Cardiac fibroblast (primary cell): ENCODE results near the gene SLC16A6.
"Not testable (repeated sequence)": the region's sequence is repeated elsewhere in the genome, so short reads cannot be mapped to it uniquely, and the experiment has no call there.

Source experiments
- DNase-seq, 2 donors: peaks; one replicate each; pipeline versions ENCODE4 v3.0.0 to v3.0.0-alpha.2; 2010; ENCODE audit warnings: low read depth in 2 of 2
- H3K4me3 ChIP-seq, 2 donors: replicated peaks in 1 of 2; 1 replicate in 1 of 2; 2 replicates in 1 of 2; pipeline ENCODE4 v1.5.1; 2011; ENCODE audit warnings: low read depth in 2 of 2, low read length in 2 of 2, mild to moderate bottlenecking in 2 of 2, moderate library complexity in 1 of 2
- TF ChIP-seq, protein P1 (sequence below): IDR thresholded peaks from one replicate; pipeline ENCODE4 v1.5.1; 2011; ENCODE audit warnings: low read depth, mild to moderate bottlenecking, low read length, inconsistent platforms

Gene SLC16A6

DNA sequence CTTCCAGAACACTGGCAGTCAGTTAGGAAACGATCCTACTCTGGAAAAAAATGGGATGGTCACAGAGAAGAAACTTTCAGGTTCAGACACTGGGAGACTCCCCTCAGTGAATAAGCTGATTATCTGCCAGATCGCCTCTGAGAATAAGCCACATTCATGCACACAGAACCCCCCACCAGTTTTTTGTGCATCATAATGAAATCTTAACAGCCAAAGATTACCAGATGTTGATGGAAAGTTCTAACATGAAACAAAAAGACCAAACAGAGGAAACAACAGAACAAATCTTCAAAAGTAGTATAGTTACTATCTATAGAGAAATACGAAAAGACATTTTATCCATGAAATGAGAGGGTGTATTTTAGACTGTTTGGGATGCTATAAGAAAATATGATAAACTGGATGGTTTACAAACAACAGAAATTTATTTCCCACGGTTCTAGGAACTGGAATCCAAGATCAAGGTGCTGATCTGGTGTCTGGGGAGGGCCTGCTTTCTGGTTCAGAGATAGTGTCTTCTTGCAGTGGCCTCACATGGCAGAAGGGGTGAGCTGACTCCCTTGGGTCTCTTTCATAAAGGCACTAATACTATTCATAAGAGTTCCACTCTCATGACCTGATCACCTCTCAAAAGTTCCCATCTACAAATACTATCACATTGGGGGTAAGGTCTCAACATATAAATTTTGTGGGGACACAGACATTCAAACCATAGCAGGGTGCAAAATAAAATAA lies 51.1 kb downstream of the SLC16A6 start:
- DNase-seq: no peak
- TF ChIP-seq, protein P1, sequence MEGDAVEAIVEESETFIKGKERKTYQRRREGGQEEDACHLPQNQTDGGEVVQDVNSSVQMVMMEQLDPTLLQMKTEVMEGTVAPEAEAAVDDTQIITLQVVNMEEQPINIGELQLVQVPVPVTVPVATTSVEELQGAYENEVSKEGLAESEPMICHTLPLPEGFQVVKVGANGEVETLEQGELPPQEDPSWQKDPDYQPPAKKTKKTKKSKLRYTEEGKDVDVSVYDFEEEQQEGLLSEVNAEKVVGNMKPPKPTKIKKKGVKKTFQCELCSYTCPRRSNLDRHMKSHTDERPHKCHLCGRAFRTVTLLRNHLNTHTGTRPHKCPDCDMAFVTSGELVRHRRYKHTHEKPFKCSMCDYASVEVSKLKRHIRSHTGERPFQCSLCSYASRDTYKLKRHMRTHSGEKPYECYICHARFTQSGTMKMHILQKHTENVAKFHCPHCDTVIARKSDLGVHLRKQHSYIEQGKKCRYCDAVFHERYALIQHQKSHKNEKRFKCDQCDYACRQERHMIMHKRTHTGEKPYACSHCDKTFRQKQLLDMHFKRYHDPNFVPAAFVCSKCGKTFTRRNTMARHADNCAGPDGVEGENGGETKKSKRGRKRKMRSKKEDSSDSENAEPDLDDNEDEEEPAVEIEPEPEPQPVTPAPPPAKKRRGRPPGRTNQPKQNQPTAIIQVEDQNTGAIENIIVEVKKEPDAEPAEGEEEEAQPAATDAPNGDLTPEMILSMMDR: no peak
- no peak overlapping the region for H3K4me3 ChIP-seq

DNA sequence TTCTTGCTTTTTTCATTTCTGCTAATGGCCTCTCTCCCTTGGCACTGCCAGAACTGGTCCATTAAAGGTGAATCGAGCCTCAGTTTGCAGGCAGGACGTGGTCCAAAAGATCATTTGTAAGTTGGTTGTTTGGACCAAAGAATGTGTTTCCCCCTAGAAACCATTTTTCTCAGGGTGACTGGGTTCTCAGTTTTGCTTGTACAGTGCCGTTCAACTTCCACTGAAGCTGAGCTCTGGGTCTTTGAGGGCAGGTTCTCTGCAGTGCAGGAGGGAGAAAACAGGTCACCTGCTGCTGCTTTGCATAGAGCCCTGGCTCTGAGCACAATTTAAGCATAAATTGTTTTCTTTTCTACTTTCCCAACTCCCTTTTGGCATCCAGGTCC lies 52.1 kb downstream of the SLC16A6 start:
- no peak for DNase-seq
- H3K4me3 ChIP-seq: no peak overlapping the region
- TF ChIP-seq, protein P1: no peak

DNA sequence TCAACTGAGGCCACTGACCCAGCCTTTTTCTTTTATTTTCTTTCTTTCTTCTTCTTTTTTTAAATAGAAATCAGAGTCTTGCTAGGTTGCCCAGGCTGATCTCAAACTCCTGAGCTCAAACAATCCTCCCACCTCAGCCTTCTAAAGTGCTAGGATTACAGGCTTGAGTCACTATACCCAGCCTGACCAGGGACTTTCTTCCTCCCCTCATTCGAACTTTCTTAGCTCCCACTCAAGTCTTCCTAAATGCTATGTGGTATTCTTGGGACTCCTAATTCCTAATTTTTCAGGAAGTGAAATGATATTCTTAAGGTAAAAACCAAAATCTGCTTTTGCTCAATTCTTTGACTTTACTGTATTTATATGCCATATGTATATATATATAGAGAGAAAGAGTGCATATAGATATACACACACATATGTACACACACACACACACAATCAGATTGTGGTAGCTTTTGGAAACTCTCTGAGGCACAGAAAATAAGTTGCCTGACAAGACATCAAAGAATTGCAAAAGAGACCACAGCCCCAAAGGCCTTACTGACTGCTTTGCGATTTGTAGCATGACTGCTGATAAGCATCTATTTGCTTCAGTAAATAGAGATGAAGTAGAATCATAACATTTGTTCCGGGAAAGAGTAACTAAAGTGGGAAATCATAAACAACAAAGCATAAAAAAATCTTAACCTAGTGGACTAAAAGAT lies 52.6 kb downstream of the SLC16A6 start:
- TF ChIP-seq, protein P1: no peak
- DNase-seq: no peak
- no peak overlapping the region for H3K4me3 ChIP-seq

DNA sequence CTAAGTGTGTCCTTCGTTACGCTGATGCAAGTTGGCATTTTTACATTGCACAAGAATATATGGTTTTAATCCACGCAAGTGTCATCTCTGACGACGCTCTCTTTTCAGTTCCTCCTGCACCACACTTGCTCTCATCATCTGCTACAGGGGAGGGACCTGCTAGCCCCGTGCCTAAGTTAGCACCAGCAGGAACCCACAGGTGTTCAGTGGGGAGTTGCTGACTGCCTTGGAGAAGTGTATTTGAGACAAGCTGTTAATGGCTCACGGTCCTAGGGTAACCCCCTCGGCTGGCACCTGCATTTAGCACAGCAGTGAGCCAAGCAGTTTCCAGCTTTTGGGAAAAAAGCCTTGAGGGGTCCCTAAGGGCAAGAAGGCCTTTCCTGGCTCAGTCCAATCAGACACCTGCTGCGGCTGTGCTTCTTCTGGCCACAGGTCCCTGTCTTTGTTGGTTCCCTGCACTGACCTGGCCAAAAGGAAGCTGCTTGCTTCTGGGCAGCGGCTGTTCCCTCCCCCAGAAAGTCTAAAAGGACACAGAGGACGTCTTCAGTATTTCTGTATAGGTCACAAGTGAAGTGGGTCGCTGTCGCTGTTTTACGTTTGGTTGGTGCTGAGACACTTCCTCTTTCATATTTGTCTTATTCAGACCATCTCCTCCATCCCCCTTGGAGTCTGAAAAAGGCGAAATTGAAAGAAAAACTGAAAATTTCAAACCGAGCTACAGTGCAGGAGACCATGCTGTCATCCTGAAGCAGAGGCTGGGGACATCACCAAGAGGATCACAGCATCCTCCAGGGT lies 53.4 kb downstream of the SLC16A6 start:
- not testable (repeated sequence) for H3K4me3 ChIP-seq, DNase-seq

DNA sequence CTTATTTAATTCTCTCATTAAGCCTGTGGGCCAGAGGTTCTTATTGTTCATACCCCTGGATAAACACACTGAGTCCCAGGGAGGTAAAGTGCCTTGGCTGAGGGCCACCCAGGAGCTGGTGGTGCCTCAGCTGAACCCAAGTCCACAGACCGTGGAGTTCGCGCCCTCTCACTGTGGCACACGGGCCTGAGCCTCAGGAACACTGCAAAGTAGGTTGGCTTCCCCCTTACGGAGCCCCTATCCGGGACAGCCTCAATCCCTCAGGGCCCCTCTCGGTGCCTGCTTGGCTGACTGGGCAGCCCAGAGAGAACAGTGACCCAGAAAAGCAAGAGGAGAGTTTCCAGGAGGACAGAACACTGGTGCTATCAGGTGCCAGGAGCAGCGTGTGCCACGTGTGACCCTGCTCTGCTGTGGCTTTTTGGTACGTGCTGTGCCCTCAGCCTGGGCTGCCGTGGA lies 55.6 kb downstream of the SLC16A6 start:
- DNase-seq, H3K4me3 ChIP-seq: not testable (repeated sequence)

DNA sequence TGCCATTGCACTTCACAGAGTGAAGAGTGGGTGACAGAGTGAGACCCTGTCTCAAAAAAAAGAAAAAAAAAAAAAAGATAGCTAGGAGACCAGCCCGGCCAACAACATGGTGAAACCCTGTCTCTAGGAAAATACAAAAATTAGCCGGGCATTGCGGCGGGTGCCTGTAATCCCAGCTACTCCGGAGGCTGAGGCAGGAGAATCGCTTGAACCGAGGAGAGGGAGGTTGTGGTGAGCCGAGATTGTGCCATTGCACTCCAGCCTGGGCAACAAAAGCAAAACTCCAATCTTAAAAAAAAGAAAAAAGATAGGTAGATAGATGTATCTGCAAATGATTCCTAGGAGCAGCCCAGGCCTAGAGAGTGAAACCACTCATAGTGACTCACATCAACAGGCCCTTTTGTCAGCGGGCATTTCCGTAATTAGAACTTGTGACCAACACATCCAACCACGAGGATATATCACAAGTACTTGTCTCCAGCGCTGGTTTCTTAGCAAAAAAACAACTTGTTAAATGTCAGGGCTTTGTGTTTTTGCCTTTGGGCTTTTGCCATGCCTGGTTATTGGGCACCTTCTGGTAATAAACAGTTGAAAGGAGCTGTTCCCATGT lies 56.1 kb downstream of the SLC16A6 start:
- not testable (repeated sequence) for H3K4me3 ChIP-seq
- peak; percentile 62 to 84 for DNase-seq

DNA sequence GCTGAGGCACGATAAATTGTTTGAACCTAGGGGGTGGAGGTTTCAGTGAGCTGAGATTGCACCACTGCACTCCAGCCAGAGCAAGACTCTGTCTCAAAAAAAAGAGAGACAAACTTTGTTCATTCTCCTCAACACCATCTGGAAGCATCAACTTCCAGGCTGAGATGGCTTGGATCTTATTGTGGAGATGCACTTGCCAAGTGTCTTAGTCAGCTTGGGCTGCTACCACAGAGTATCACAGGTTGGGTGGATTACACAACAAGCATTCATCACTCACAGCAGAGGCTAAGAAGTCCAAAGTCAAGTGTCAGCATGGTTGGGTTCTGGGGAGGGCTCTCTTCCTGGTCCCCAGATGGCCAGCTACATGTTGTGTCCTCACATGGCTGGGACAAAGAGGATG lies 58.2 kb downstream of the SLC16A6 start:
- DNase-seq: peak; percentile 18 to 78

DNA sequence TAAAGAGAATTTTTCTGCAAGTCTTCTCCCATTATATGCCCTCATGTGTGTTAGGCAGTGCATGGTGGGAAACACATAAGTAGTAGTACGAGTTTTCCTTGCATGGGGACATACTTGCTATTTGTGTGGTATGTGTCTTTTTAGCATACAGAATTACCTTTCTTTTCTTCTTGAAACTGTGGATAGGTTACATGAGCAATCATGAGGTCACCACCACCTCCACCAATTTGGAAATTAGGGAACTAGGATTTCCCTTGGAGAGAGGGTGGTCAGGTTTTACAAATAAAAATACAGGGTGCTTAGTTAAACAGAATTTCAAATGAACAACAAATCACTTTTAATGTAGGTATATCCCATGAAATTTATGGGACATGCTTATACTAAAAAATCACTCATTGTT lies 59.4 kb downstream of the SLC16A6 start:
- no peak for DNase-seq
- no peak overlapping the region for H3K4me3 ChIP-seq
- TF ChIP-seq, protein P1: no peak

More for the DNA sequence above, 58.2 kb downstream of the SLC16A6 start:
- H3K4me3 ChIP-seq: not testable (repeated sequence)

DNA sequence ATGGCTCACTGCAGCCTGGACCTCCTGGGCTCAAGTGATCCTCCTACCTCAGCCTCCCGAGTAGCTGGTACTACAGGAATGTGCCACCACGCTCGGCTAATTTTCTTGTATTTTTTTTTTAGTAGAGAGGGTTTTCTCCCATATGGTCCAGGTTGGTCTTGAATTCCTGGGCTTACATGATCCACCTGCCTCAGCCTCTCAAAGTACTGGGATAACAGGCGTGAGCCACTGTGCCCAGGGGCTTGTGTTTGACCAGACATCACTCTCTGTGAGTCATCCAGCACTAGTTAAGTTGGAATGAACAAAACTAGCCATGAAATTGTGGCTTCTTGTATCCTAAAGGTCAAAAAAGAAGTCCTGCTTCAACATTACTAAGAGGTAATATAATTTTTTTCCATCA lies 59.8 kb downstream of the SLC16A6 start:
- DNase-seq, H3K4me3 ChIP-seq: not testable (repeated sequence)
